Stimulated activated naive CD8-positive, alpha-beta T cell treated with anti-CD3 and anti-CD28 coated beads, Interleukin-15, Interleukin-2, amounts not matched to agents 100 ng/mL and 50 ng/mL, for 24 hours (primary cell): ENCODE data around the gene KLHL18.
"Not testable (repeated sequence)": the region's sequence is repeated elsewhere in the genome, so short reads cannot be mapped to it uniquely, and the experiment has no call there.

Experiments
- H3K27ac Mint-ChIP-seq: one replicate; pipeline ENCODE4 v1.8.0; 2021; ENCODE audit warnings: mild to moderate bottlenecking, mixed read lengths
- H3K27me3 Mint-ChIP-seq: one replicate; pipeline ENCODE4 v1.8.0; 2021; ENCODE audit warnings: mixed read lengths
- H3K36me3 Mint-ChIP-seq: one replicate; pipeline ENCODE4 v1.8.0; 2021; ENCODE audit warnings: low read depth, mixed read lengths
- H3K4me1 Mint-ChIP-seq: one replicate; pipeline ENCODE4 v1.8.0; 2021; ENCODE audit warnings: low read depth, mixed read lengths
- H3K4me3 Mint-ChIP-seq: one replicate; pipeline ENCODE4 v1.8.0; 2021; ENCODE audit warnings: mild to moderate bottlenecking, mixed read lengths
- H3K9me3 Mint-ChIP-seq: one replicate; pipeline ENCODE4 v1.8.0; 2021; ENCODE audit warnings: mixed read lengths

Gene KLHL18

GRCh38 chr3:47348411-47349154, 65.8 kb downstream of the KLHL18 start:
- H3K36me3 Mint-ChIP-seq, result peaks cover 27% of the 10 kb centered on the region
- no peak overlapping the region for H3K27ac Mint-ChIP-seq
- no peaks in the 10 kb centered on the region for H3K27me3 Mint-ChIP-seq
- no peaks in the 10 kb centered on the region for H3K9me3 Mint-ChIP-seq
- H3K4me3 Mint-ChIP-seq, result no peak overlapping the region
- peaks cover 3% of the 10 kb centered on the region for H3K4me1 Mint-ChIP-seq

- H3K36me3 Mint-ChIP-seq, result peaks cover 10% of the 10 kb centered on the region
- H3K4me1 Mint-ChIP-seq, result peaks cover under 1% of the 10 kb centered on the region
- no peaks in the 10 kb centered on the region for H3K27me3 Mint-ChIP-seq
- H3K4me3 Mint-ChIP-seq, result no peak overlapping the region
- H3K9me3 Mint-ChIP-seq, result peaks cover 5% of the 10 kb centered on the region
- H3K27ac Mint-ChIP-seq, result no peak overlapping the region
Measured at GRCh38 chr3:47355010-47355409, 72.3 kb downstream of the KLHL18 start.

- Mint-ChIP-seq H3K9me3 (peaks cover 10% of the 10 kb centered on the region), H3K4me1 (peaks cover 6% of the 10 kb centered on the region)
Measured at GRCh38 chr3:47356201-47356600, 73.5 kb downstream of the KLHL18 start.

GRCh38 chr3:47359323-47359722, 76.6 kb downstream of the KLHL18 start:
- H3K4me3 Mint-ChIP-seq, result no peak overlapping the region
- H3K27me3 Mint-ChIP-seq, result no peaks in the 10 kb centered on the region
- H3K9me3 Mint-ChIP-seq, result peaks cover 15% of the 10 kb centered on the region
- H3K36me3 Mint-ChIP-seq, result peaks cover 15% of the 10 kb centered on the region
- H3K27ac Mint-ChIP-seq, result no peak overlapping the region
- H3K4me1 Mint-ChIP-seq, result peaks cover 18% of the 10 kb centered on the region

More at GRCh38 chr3:47356201-47356600, 73.5 kb downstream of the KLHL18 start:
- no peak overlapping the region for H3K4me3 Mint-ChIP-seq
- H3K27me3 Mint-ChIP-seq, result no peaks in the 10 kb centered on the region
- no peak overlapping the region for H3K27ac Mint-ChIP-seq
- peaks cover 15% of the 10 kb centered on the region for H3K36me3 Mint-ChIP-seq

GRCh38 chr3:47360110-47360517, 77.4 kb downstream of the KLHL18 start:
- peaks cover 18% of the 10 kb centered on the region for H3K4me1 Mint-ChIP-seq
- peaks cover 15% of the 10 kb centered on the region for H3K36me3 Mint-ChIP-seq
- not testable (repeated sequence) for H3K27me3 Mint-ChIP-seq, H3K4me3 Mint-ChIP-seq
- H3K9me3 Mint-ChIP-seq, result peaks cover 15% of the 10 kb centered on the region
- peak overlapping the region; percentile 43 for H3K27ac Mint-ChIP-seq

GRCh38 chr3:47362701-47363100, 80.0 kb downstream of the KLHL18 start:
- Mint-ChIP-seq H3K36me3 (peaks cover 15% of the 10 kb centered on the region), H3K27ac (peak overlapping the region; percentile 71), H3K4me3 (no peak overlapping the region), H3K27me3 (no peaks in the 10 kb centered on the region), H3K9me3 (peaks cover 15% of the 10 kb centered on the region), H3K4me1 (peaks cover 18% of the 10 kb centered on the region)

GRCh38 chr3:47365213-47366153, 82.7 kb downstream of the KLHL18 start:
- peaks cover under 1% of the 10 kb centered on the region for H3K36me3 Mint-ChIP-seq

GRCh38 chr3:47366833-47367232, 84.1 kb downstream of the KLHL18 start:
- Mint-ChIP-seq H3K4me1 (peaks cover 12% of the 10 kb centered on the region), H3K27ac (no peak overlapping the region), H3K4me3 (no peak overlapping the region)

More at GRCh38 chr3:47365213-47366153, 82.7 kb downstream of the KLHL18 start:
- H3K9me3 Mint-ChIP-seq, result peaks cover 6% of the 10 kb centered on the region
- H3K4me3 Mint-ChIP-seq, result no peak overlapping the region
- no peak overlapping the region for H3K27ac Mint-ChIP-seq
- peaks cover 13% of the 10 kb centered on the region for H3K4me1 Mint-ChIP-seq
- H3K27me3 Mint-ChIP-seq, result no peaks in the 10 kb centered on the region

GRCh38 chr3:47367631-47368030, 84.9 kb downstream of the KLHL18 start:
- Mint-ChIP-seq H3K27me3 (peaks cover 4% of the 10 kb centered on the region), H3K4me1 (peaks cover 5% of the 10 kb centered on the region), H3K9me3 (peaks cover 3% of the 10 kb centered on the region), H3K27ac (no peak overlapping the region), H3K36me3 (no peaks in the 10 kb centered on the region), H3K4me3 (no peak overlapping the region)

More at GRCh38 chr3:47366833-47367232, 84.1 kb downstream of the KLHL18 start:
- Mint-ChIP-seq H3K9me3 (peaks cover 5% of the 10 kb centered on the region), H3K36me3 (no peaks in the 10 kb centered on the region), H3K27me3 (no peaks in the 10 kb centered on the region)

GRCh38 chr3:47370020-47370419, 87.3 kb downstream of the KLHL18 start:
- not testable (repeated sequence) for H3K9me3 Mint-ChIP-seq, H3K4me1 Mint-ChIP-seq, H3K36me3 Mint-ChIP-seq, H3K27ac Mint-ChIP-seq, H3K4me3 Mint-ChIP-seq, H3K27me3 Mint-ChIP-seq

GRCh38 chr3:47370887-47371697, 88.3 kb downstream of the KLHL18 start:
- H3K36me3 Mint-ChIP-seq, result no peaks in the 10 kb centered on the region
- H3K9me3 Mint-ChIP-seq, result no peaks in the 10 kb centered on the region
- no peak overlapping the region for H3K4me3 Mint-ChIP-seq
- H3K27me3 Mint-ChIP-seq, result peaks cover 4% of the 10 kb centered on the region
- H3K4me1 Mint-ChIP-seq, result no peaks in the 10 kb centered on the region
- H3K27ac Mint-ChIP-seq, result no peak overlapping the region

GRCh38 chr3:47374587-47374986, 91.8 kb downstream of the KLHL18 start:
- no peaks in the 10 kb centered on the region for H3K36me3 Mint-ChIP-seq
- H3K4me3 Mint-ChIP-seq, result no peak overlapping the region
- H3K9me3 Mint-ChIP-seq, result no peaks in the 10 kb centered on the region
- H3K27ac Mint-ChIP-seq, result no peak overlapping the region
- peaks cover 14% of the 10 kb centered on the region for H3K4me1 Mint-ChIP-seq
- H3K27me3 Mint-ChIP-seq, result peaks cover 4% of the 10 kb centered on the region

- peaks cover 4% of the 10 kb centered on the region for H3K36me3 Mint-ChIP-seq
- no peak overlapping the region for H3K27ac Mint-ChIP-seq
- no peak overlapping the region for H3K4me3 Mint-ChIP-seq
- no peaks in the 10 kb centered on the region for H3K9me3 Mint-ChIP-seq
- peaks cover 23% of the 10 kb centered on the region for H3K4me1 Mint-ChIP-seq
- H3K27me3 Mint-ChIP-seq, result peaks cover 4% of the 10 kb centered on the region
Measured at GRCh38 chr3:47376393-47376792, 93.6 kb downstream of the KLHL18 start.

- peaks cover 31% of the 10 kb centered on the region for H3K4me1 Mint-ChIP-seq
- no peaks in the 10 kb centered on the region for H3K9me3 Mint-ChIP-seq
- peaks cover 4% of the 10 kb centered on the region for H3K36me3 Mint-ChIP-seq
- peaks cover 3% of the 10 kb centered on the region for H3K27me3 Mint-ChIP-seq
- H3K27ac Mint-ChIP-seq, result peak overlapping the region; percentile 54
- H3K4me3 Mint-ChIP-seq, result no peak overlapping the region
Measured at GRCh38 chr3:47377186-47377585, 94.4 kb downstream of the KLHL18 start.
